PFSK-1 (cell line): ENCODE results near the gene GRIN1.

ENCODE experiments used
- FOXP2 ChIP-seq: optimal IDR thresholded peaks from 2 replicates; pipeline ENCODE3; 2011; ENCODE audit warnings: borderline replicate concordance, control low read depth, inconsistent platforms; ENCODE audit not compliant: insufficient read depth; ENCODE audit errors: extremely low read length, extremely low read depth
- POLR2AphosphoS5 ChIP-seq: IDR thresholded peaks from 2 replicates; pipeline ENCODE4 v1.6.1; 2012; ENCODE audit warnings: low read depth, mild to moderate bottlenecking, control low read depth, low read length, moderate library complexity
- SIN3A ChIP-seq: IDR thresholded peaks from 2 replicates; pipeline ENCODE4 v1.6.1; 2012; ENCODE audit warnings: mild to moderate bottlenecking, low read length, moderate library complexity, borderline replicate concordance; ENCODE audit not compliant: insufficient read depth
- TAF1 ChIP-seq: IDR thresholded peaks from 2 replicates; pipeline ENCODE4 v1.6.1; 2012; ENCODE audit warnings: low read length, control low read depth, borderline replicate concordance; ENCODE audit not compliant: insufficient read depth
- TF ChIP-seq, protein P1 (sequence below), 2 experiments: IDR thresholded peaks; 2 replicates each; pipeline versions ENCODE4 v1.6.1 to v1.8.0; 2011 to 2012; ENCODE audit warnings: low read depth in 2 of 2, low read length in 2 of 2, control low read depth in 1 of 2, inconsistent platforms in 1 of 2, mild to moderate bottlenecking in 1 of 2, moderate library complexity in 1 of 2; ENCODE audit not compliant: insufficient read depth in 1 of 2

DNA sequence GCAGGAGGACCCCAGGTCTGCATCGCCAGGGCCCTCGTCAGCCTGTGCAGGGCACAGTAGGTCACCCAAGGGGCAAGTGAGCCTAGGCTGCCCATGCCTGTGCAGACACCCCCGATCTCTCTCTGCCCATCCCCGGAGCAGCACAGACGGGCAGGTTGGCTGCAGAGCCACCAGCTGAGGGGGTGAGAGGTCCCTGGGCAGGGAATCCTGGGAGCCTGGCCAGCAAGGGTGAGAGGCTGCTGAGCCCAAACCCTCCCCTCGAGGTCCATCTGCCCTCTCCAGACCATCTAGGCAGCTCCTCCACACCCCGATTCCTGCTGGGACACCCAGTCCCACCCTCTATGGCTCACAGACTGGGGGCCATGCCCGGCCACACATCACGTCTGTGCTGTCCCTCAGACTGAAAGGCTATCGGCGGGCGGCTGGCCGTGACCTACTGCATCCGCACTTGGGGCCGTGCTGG, 21.7 kb upstream of the GRIN1 start:
- no peak for TF ChIP-seq SIN3A
- no peak for TF ChIP-seq TAF1
- TF ChIP-seq POLR2AphosphoS5: no peak
- TF ChIP-seq, protein P1, sequence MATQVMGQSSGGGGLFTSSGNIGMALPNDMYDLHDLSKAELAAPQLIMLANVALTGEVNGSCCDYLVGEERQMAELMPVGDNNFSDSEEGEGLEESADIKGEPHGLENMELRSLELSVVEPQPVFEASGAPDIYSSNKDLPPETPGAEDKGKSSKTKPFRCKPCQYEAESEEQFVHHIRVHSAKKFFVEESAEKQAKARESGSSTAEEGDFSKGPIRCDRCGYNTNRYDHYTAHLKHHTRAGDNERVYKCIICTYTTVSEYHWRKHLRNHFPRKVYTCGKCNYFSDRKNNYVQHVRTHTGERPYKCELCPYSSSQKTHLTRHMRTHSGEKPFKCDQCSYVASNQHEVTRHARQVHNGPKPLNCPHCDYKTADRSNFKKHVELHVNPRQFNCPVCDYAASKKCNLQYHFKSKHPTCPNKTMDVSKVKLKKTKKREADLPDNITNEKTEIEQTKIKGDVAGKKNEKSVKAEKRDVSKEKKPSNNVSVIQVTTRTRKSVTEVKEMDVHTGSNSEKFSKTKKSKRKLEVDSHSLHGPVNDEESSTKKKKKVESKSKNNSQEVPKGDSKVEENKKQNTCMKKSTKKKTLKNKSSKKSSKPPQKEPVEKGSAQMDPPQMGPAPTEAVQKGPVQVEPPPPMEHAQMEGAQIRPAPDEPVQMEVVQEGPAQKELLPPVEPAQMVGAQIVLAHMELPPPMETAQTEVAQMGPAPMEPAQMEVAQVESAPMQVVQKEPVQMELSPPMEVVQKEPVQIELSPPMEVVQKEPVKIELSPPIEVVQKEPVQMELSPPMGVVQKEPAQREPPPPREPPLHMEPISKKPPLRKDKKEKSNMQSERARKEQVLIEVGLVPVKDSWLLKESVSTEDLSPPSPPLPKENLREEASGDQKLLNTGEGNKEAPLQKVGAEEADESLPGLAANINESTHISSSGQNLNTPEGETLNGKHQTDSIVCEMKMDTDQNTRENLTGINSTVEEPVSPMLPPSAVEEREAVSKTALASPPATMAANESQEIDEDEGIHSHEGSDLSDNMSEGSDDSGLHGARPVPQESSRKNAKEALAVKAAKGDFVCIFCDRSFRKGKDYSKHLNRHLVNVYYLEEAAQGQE (IDR thresholded peaks at IDR 0.05; ENCODE audit: insufficient read depth in 1 of 2, low read depth in 2 of 2, low read length in 2 of 2): no peak
- no peak for TF ChIP-seq FOXP2
